Upper lobe of left lung (tissue), 6 donors: ENCODE measurements around the gene SLC22A3. TPM values are rescaled to one million over a fixed set of nuclear protein-coding genes. Genes with fewer than 3 reads are reported as not detected.

Experiments used
- ATAC-seq, 2 donors: fragments of 200-7000 bp; cut with Tn5 transposase; one replicate each; pipeline ENCODE4 v1.9.1; 2022; ENCODE audit warnings: mild to moderate bottlenecking in 2 of 2, moderate library complexity in 2 of 2; ENCODE audit not compliant: low FRiP score in 2 of 2
- DNase-seq, 2 donors: peaks; one replicate each; pipeline ENCODE4 v3.0.0-alpha.2; 2019 to 2020
- H3K27ac ChIP-seq, 4 donors: fragments of 200-600 bp; sonication (generic); one replicate each; pipeline ENCODE4 v1.5.1; 2016 to 2019
- H3K27me3 ChIP-seq, 4 donors: fragments of 200-600 bp; sonication (generic); one replicate each; pipeline ENCODE4 v1.5.1; 2017 to 2019
- H3K36me3 ChIP-seq, 4 donors: fragments of 200-600 bp; sonication (generic); one replicate each; pipeline ENCODE4 v1.5.1; 2016 to 2019
- H3K4me1 ChIP-seq, 4 donors: fragments of 200-600 bp; sonication (generic); one replicate each; pipeline ENCODE4 v1.5.1; 2018 to 2019
- H3K4me3 ChIP-seq, 4 donors: fragments of 200-600 bp; sonication (generic); one replicate each; pipeline ENCODE4 v1.5.1; 2017 to 2019; ENCODE audit warnings: mild to moderate bottlenecking in 2 of 4, moderate library complexity in 1 of 4
- H3K9me3 ChIP-seq, 4 donors: fragments of 200-600 bp; sonication (generic); one replicate each; pipeline ENCODE4 v1.5.1; 2018 to 2019
- CTCF ChIP-seq, 6 experiments: fragments of 450-650 bp in 4 of 6; fragments of 200-600 bp in 2 of 6; sonication (generic) in 2 of 6; IDR thresholded peaks; one replicate each; pipeline ENCODE4 v1.5.1; 2016 to 2019; ENCODE audit warnings: antibody characterized with exemption in 6 of 6
- EP300 ChIP-seq, 4 donors: sonication (generic); formaldehyde crosslinking; IDR thresholded peaks; one replicate each; pipeline ENCODE4 v1.5.1; 2017; ENCODE audit warnings: antibody characterized with exemption in 4 of 4, control low read depth in 2 of 4
- POLR2A ChIP-seq, 4 donors: fragments of 450-650 bp; IDR thresholded peaks; one replicate each; pipeline ENCODE4 v1.5.1; 2016 to 2017; ENCODE audit warnings: antibody characterized with exemption in 4 of 4, mild to moderate bottlenecking in 2 of 4
- POLR2AphosphoS5 ChIP-seq, 2 donors: sonication (generic); formaldehyde crosslinking; IDR thresholded peaks; one replicate each; pipeline ENCODE4 v1.5.1; 2017; ENCODE audit warnings: antibody characterized with exemption in 2 of 2
- WGBS, 2 donors: methylation state at CpG; one replicate each; pipeline ENCODE4 v1.1.5; 2017 to 2018; 5-methylcytosine and 5-hydroxymethylcytosine counted together
- total RNA-seq, 6 donors: library from RNA; depleted of rRNA in 4 of 6; stranded (reverse); fragments of >200 nt in 4 of 6; gene quantifications; one replicate each; pipeline versions ENCODE4 v1.1.0 to v1.2.1, GENCODE V29; 2016 to 2021
- donor health status: DM: no; HTN: no; CAD: no; lungs with moderate emphysema.
- donor health status: DM: no; HTN: yes; CAD: no; lungs with severe emphysema.

The SLC22A3 gene
- total RNA-seq, 6 donors from 2014 or later, result 17.7 to 68.1 (median 44.8) TPM

- ATAC-seq (peak; percentile 17 to 38), DNase-seq (peak in 1 of 2 donors; percentile 74)
- peaks cover 0 to 7% (median 0%) of the 10 kb centered on the region in 4 donors for H3K4me1 ChIP-seq
- no peaks in the 10 kb centered on the region for H3K9me3 ChIP-seq
- no peaks in the 10 kb centered on the region for H3K36me3 ChIP-seq
- 83 to 94% methylated on average over 20 to 27 of the region's 28 CpGs for WGBS, 2 donors
- TF ChIP-seq POLR2A (IDR thresholded peaks at IDR 0.05) (no peak), EP300 (IDR thresholded peaks at IDR 0.05) (no peak), CTCF (IDR thresholded peaks at IDR 0.05) (no peak), POLR2AphosphoS5 (IDR thresholded peaks at IDR 0.05) (no peak)
- H3K4me3 ChIP-seq, result no peak overlapping the region
- no peaks in the 10 kb centered on the region for H3K27me3 ChIP-seq
- H3K27ac ChIP-seq, result no peak overlapping the region
Measured at GRCh38 chr6:160362556-160362955, 14.4 kb downstream of the SLC22A3 start.

- peak in 1 of 2 donors; percentile 53 for DNase-seq
- H3K36me3 ChIP-seq, result no peaks in the 10 kb centered on the region
- WGBS, 2 donors, result 89 to 90% methylated on average over 17 to 30 of the region's 30 CpGs
- TF ChIP-seq EP300 (IDR thresholded peaks at IDR 0.05) (no peak), CTCF (IDR thresholded peaks at IDR 0.05) (no peak), POLR2AphosphoS5 (IDR thresholded peaks at IDR 0.05) (no peak), POLR2A (IDR thresholded peaks at IDR 0.05) (no peak)
- H3K9me3 ChIP-seq, result no peaks in the 10 kb centered on the region
- H3K4me3 ChIP-seq, result no peak overlapping the region
- no peaks in the 10 kb centered on the region for H3K27me3 ChIP-seq
- H3K4me1 ChIP-seq, result peaks cover 0 to 7% (median 0%) of the 10 kb centered on the region in 4 donors
- H3K27ac ChIP-seq, result no peak overlapping the region
- ATAC-seq, result peak in 1 of 2 donors; percentile 8
Measured at GRCh38 chr6:160363016-160363996, 15.1 kb downstream of the SLC22A3 start.

GRCh38 chr6:160365117-160365516 lies 16.9 kb downstream of the SLC22A3 start:
- no peaks in the 10 kb centered on the region for H3K36me3 ChIP-seq
- H3K4me1 ChIP-seq, result peaks cover 0 to 4% (median 0%) of the 10 kb centered on the region in 4 donors
- H3K27me3 ChIP-seq, result no peaks in the 10 kb centered on the region
- no peaks in the 10 kb centered on the region for H3K9me3 ChIP-seq
- no peak overlapping the region for H3K4me3 ChIP-seq
- DNase-seq (no peak), ATAC-seq (no peak)
- TF ChIP-seq CTCF (IDR thresholded peaks at IDR 0.05), result no peak
- TF ChIP-seq EP300 (IDR thresholded peaks at IDR 0.05), result no peak
- no peak for TF ChIP-seq POLR2AphosphoS5 (IDR thresholded peaks at IDR 0.05)
- TF ChIP-seq POLR2A (IDR thresholded peaks at IDR 0.05), result no peak
- H3K27ac ChIP-seq, result no peak overlapping the region

- Histone ChIP-seq H3K36me3 (no peaks in the 10 kb centered on the region), H3K9me3 (no peaks in the 10 kb centered on the region), H3K4me1 (peaks cover 0 to 6% (median 0%) of the 10 kb centered on the region in 4 donors), H3K4me3 (no peak overlapping the region), H3K27ac (peak overlapping the region in 1 of 4 donors; percentile 32), H3K27me3 (no peaks in the 10 kb centered on the region)
- TF ChIP-seq EP300 (IDR thresholded peaks at IDR 0.05) (peak in 1 of 4 donors; percentile 8), POLR2A (IDR thresholded peaks at IDR 0.05) (no peak), CTCF (IDR thresholded peaks at IDR 0.05) (no peak)
- ATAC-seq (peak; percentile 25 to 70), DNase-seq (no peak)
- WGBS, 2 donors, result 64 to 66% methylated on average over 6 of the region's 6 CpGs
Measured at GRCh38 chr6:160367798-160368547, 19.8 kb downstream of the SLC22A3 start.
